Tibial nerve (tissue), 4 donors: ENCODE results near the gene ARHGAP15.

Source experiments
- CTCF ChIP-seq, 5 experiments: fragments of 200-600 bp in 3 of 5; fragments of 450-650 bp in 2 of 5; sonication (generic) in 3 of 5; IDR thresholded peaks; one replicate each; pipeline ENCODE4 v1.5.1; 2016 to 2019; ENCODE audit warnings: antibody characterized with exemption in 5 of 5, mild to moderate bottlenecking in 3 of 5, moderate library complexity in 2 of 5
- EP300 ChIP-seq, 2 donors: sonication (generic); formaldehyde crosslinking; IDR thresholded peaks; one replicate each; pipeline ENCODE4 v1.6.1; 2017; ENCODE audit warnings: antibody characterized with exemption in 2 of 2, mild to moderate bottlenecking in 1 of 2
- POLR2A ChIP-seq, 2 donors: fragments of 450-650 bp; IDR thresholded peaks; one replicate each; pipeline ENCODE4 v1.6.1; 2017; ENCODE audit warnings: antibody characterized with exemption in 2 of 2, mild to moderate bottlenecking in 2 of 2, moderate library complexity in 2 of 2

GRCh38 chr2:143422681-143423080, 293.5 kb downstream of the ARHGAP15 start:
- TF ChIP-seq CTCF (IDR thresholded peaks at IDR 0.05) (no peak), POLR2A (IDR thresholded peaks at IDR 0.05) (no peak), EP300 (IDR thresholded peaks at IDR 0.05) (no peak)
